GM23248 (cell line): ENCODE results near the gene AFF3.

Experiments
- EZH2 ChIP-seq: fragments of 200-600 bp; sonication (generic); IDR thresholded peaks from 2 replicates; pipeline ENCODE4 v1.6.1; 2018; ENCODE audit warnings: antibody characterized with exemption, mild to moderate bottlenecking; ENCODE audit not compliant: insufficient read depth, poor library complexity, severe bottlenecking
- EZH2phosphoT487 ChIP-seq: fragments of 200-600 bp; sonication (generic); IDR thresholded peaks from 2 replicates; pipeline ENCODE4 v1.6.1; 2018; ENCODE audit warnings: antibody characterized with exemption, moderate library complexity, mild to moderate bottlenecking, low read depth; ENCODE audit not compliant: insufficient read depth

DNA sequence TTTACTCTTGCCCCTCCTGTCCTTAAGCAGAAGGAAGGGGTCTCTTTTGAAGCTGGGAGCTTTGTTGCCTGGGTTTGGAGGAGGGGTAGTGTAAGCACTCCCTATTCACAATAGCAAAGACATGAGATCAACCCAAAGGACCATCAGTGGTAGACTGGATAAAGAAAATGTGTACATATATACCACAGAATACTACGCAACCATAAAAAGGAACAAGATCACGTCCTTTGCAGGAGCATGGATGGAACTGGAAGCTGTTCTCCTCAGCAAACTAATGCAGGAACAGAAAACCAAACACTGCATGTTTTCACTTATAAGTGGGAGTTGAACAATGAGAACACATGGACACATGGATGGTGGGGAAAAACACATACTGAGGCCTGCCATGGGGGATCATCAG, 371.5 kb downstream of the AFF3 start:
- no peak for TF ChIP-seq EZH2phosphoT487
- TF ChIP-seq EZH2: no peak
